HCT116 (cell line): ENCODE results near the gene NIPAL4. TPM values are rescaled to one million over a fixed set of nuclear protein-coding genes. Genes with fewer than 3 reads are reported as not detected.

Experiments used
- ATAC-seq: fragments of 200-7000 bp; cut with Tn5 transposase; 2 replicates; pipeline ENCODE4 v1.9.1; 2020; ENCODE audit warnings: mild to moderate bottlenecking, moderate library complexity
- BruUV-seq: library from RNA; stranded (reverse); fragments of 400-500 nt; replicated peaks from 2 replicates; lab custom pipeline; 2021; lab: Mats Ljungman, UMichigan
- CTCF ChIA-PET: fragments of 300-600 bp; sonication (Branson Sonifier 250); formaldehyde crosslinking; loops from one replicate; lab custom pipeline; 2021; ENCODE audit warnings: antibody characterized with exemption; lab: Charles Lee
- POLR2A ChIA-PET: fragments of 300-600, 350-600 bp; sonication (Branson Sonifier 250); formaldehyde crosslinking; loops from one replicate; lab custom pipeline; 2021; ENCODE audit warnings: antibody characterized with exemption; lab: Charles Lee
- RAD21 ChIA-PET, 2 experiments: fragments of 300-600 bp; sonication (Branson Sonifier 250); formaldehyde crosslinking; loops; one replicate each; lab custom pipeline; 2023; ENCODE audit warnings: low total read pairs in 2 of 2; ENCODE audit not compliant: uncharacterized antibody in 2 of 2, unreplicated experiment in 2 of 2, low non-redundant PET in 1 of 2; lab: Charles Lee
- DNase-seq: peaks from one replicate; pipeline ENCODE4 v3.0.0-alpha.2; 2010; ENCODE audit warnings: low read depth, low spot score
- H2AFZ ChIP-seq: fragments of 200-600 bp; shearing (Covaris generic), sonication (generic); 2 replicates; pipeline ENCODE4 v1.6.1; 2017; ENCODE audit warnings: low read depth, mixed run types, mixed read lengths, antibody characterized with exemption, low read length; ENCODE audit not compliant: poor library complexity, severe bottlenecking
- H3K27ac ChIP-seq: 2 replicates; pipeline ENCODE4 v1.5.1; 2012; ENCODE audit warnings: low read depth, low read length
- H3K27me3 ChIP-seq: fragments of 200-600 bp; sonication (generic); 2 replicates; pipeline ENCODE4 v1.6.1; 2016; ENCODE audit warnings: mixed run types, low read length, mixed read lengths; ENCODE audit not compliant: insufficient read depth
- H3K36me3 ChIP-seq, 2 experiments: fragments of 200-500 bp in 1 of 2; fragments of 200-600 bp in 1 of 2; sonication (Bioruptor generic) in 1 of 2; sonication (generic) in 1 of 2; 2 replicates each; pipeline versions ENCODE4 v1.5.1 to v1.6.1; 2014 to 2016; ENCODE audit warnings: low read length in 2 of 2, inconsistent platforms in 1 of 2, mixed read lengths in 1 of 2, mixed run types in 1 of 2; ENCODE audit not compliant: insufficient read depth in 2 of 2, control insufficient read depth in 1 of 2
- H3K4me1 ChIP-seq, 2 experiments: fragments of 200-600 bp in 1 of 2; sonication (generic) in 1 of 2; 2 replicates each; pipeline versions ENCODE4 v1.5.1 to v1.6.1; 2012 to 2017; ENCODE audit warnings: low read length in 2 of 2, inconsistent platforms in 1 of 2, mild to moderate bottlenecking in 1 of 2, mixed read lengths in 1 of 2, mixed run types in 1 of 2, moderate library complexity in 1 of 2; ENCODE audit not compliant: insufficient read depth in 2 of 2, control insufficient read depth in 1 of 2
- H3K4me2 ChIP-seq: fragments of 200-600 bp; sonication (generic); 2 replicates; pipeline ENCODE4 v1.6.1; 2017; ENCODE audit warnings: mixed run types, low read length, mixed read lengths
- H3K4me3 ChIP-seq, 2 experiments: fragments of 200-600 bp in 1 of 2; sonication (generic) in 1 of 2; replicated peaks in 1 of 2; 2 replicates each; pipeline ENCODE4 v1.5.1; 2011 to 2016; ENCODE audit warnings: low read length in 2 of 2, control low read depth in 1 of 2, low read depth in 1 of 2, mild to moderate bottlenecking in 1 of 2, mixed read lengths in 1 of 2, mixed run types in 1 of 2
- H3K79me2 ChIP-seq: fragments of 200-600 bp; sonication (generic); 2 replicates; pipeline ENCODE4 v1.6.1; 2017; ENCODE audit warnings: mild to moderate bottlenecking, mixed run types, low read length, moderate library complexity, mixed read lengths; ENCODE audit not compliant: insufficient read depth
- H3K9ac ChIP-seq: fragments of 200-600 bp; sonication (generic); 2 replicates; pipeline ENCODE4 v1.6.1; 2016; ENCODE audit warnings: low read length, mixed read lengths
- H3K9me2 ChIP-seq: fragments of 200-600 bp; sonication (generic), shearing (Covaris generic); 2 replicates; pipeline ENCODE4 v1.6.1; 2017; ENCODE audit warnings: mixed run types, mild to moderate bottlenecking, moderate library complexity; ENCODE audit not compliant: insufficient read depth
- H3K9me3 ChIP-seq, 2 experiments: fragments of 200-500 bp in 1 of 2; fragments of 200-600 bp in 1 of 2; sonication (Bioruptor generic) in 1 of 2; sonication (generic) in 1 of 2; 2 replicates each; pipeline ENCODE4 v1.6.1; 2014 to 2017; ENCODE audit warnings: low read length in 2 of 2, mixed read lengths in 2 of 2, inconsistent platforms in 1 of 2, low read depth in 1 of 2, mild to moderate bottlenecking in 1 of 2, mixed run types in 1 of 2, moderate library complexity in 1 of 2; ENCODE audit not compliant: control insufficient read depth in 1 of 2, insufficient read depth in 1 of 2
- H4K20me1 ChIP-seq: fragments of 200-600 bp; sonication (generic), shearing (Covaris generic); 2 replicates; pipeline ENCODE4 v1.6.1; 2017; ENCODE audit warnings: mixed run types, mild to moderate bottlenecking, moderate library complexity; ENCODE audit not compliant: insufficient read depth
- ATF3 ChIP-seq: IDR thresholded peaks from 2 replicates; pipeline ENCODE4 v1.6.1; 2012
- CBX3 ChIP-seq: IDR thresholded peaks from 2 replicates; pipeline ENCODE4 v1.6.1; 2012; ENCODE audit warnings: low read depth
- CTCF ChIP-seq, 3 experiments: fragments of 200-600 bp in 1 of 3; sonication (generic) in 1 of 3; IDR thresholded peaks in 2 of 3; conservative IDR thresholded peaks in 1 of 3; 2 replicates each; pipeline ENCODE4 v1.5.1; 2012 to 2017; ENCODE audit warnings: low read depth in 2 of 3, low read length in 2 of 3, antibody characterized with exemption in 1 of 3, borderline replicate concordance in 1 of 3, control low read depth in 1 of 3, mild to moderate bottlenecking in 1 of 3, mixed read lengths in 1 of 3, mixed run types in 1 of 3, moderate library complexity in 1 of 3; ENCODE audit not compliant: insufficient read depth in 1 of 3
- EGR1 ChIP-seq: IDR thresholded peaks from 2 replicates; pipeline ENCODE4 v1.6.1; 2012; ENCODE audit warnings: low read depth
- ELF1 ChIP-seq: IDR thresholded peaks from 2 replicates; pipeline ENCODE4 v1.6.1; 2012; ENCODE audit warnings: low read depth, borderline replicate concordance
- EZH2 ChIP-seq: fragments of 200-600 bp; sonication (generic); IDR thresholded peaks from 2 replicates; pipeline ENCODE4 v1.6.1; 2017; ENCODE audit warnings: antibody characterized with exemption, mixed run types
- EZH2phosphoT487 ChIP-seq: fragments of 200-600 bp; IDR thresholded peaks from 2 replicates; pipeline ENCODE4 v1.6.1; 2018; ENCODE audit warnings: antibody characterized with exemption, borderline replicate concordance
- FOSL1 ChIP-seq: IDR thresholded peaks from 2 replicates; pipeline ENCODE4 v1.6.1; 2012; ENCODE audit warnings: low read depth
- JUND ChIP-seq: IDR thresholded peaks from 2 replicates; pipeline ENCODE4 v1.6.1; 2012
- MAX ChIP-seq: IDR thresholded peaks from 2 replicates; pipeline ENCODE4 v1.6.1; 2012
- POLR2A ChIP-seq: IDR thresholded peaks from 2 replicates; pipeline ENCODE4 v1.7.0; 2011; ENCODE audit warnings: borderline replicate concordance; ENCODE audit not compliant: insufficient read depth, insufficient read length; ENCODE audit errors: extremely low read depth
- POLR2AphosphoS5 ChIP-seq: IDR thresholded peaks from 2 replicates; pipeline ENCODE4 v1.6.1; 2011; ENCODE audit warnings: mild to moderate bottlenecking, low read depth, low read length, moderate library complexity
- RAD21 ChIP-seq: IDR thresholded peaks from 2 replicates; pipeline ENCODE4 v1.6.1; 2012; ENCODE audit warnings: low read depth, mild to moderate bottlenecking
- REST ChIP-seq: IDR thresholded peaks from 2 replicates; pipeline ENCODE4 v1.6.1; 2012; ENCODE audit warnings: low read depth
- SP1 ChIP-seq: IDR thresholded peaks from 2 replicates; pipeline ENCODE4 v1.6.1; 2012; ENCODE audit warnings: low read depth
- YY1 ChIP-seq: IDR thresholded peaks from 2 replicates; pipeline ENCODE4 v1.6.1; 2011; ENCODE audit warnings: low read length, low read depth, moderate library complexity, mild to moderate bottlenecking; ENCODE audit not compliant: insufficient replicate concordance; ENCODE audit errors: extremely low read depth
- ZFX ChIP-seq: fragments of 450-650 bp; IDR thresholded peaks from 2 replicates; pipeline ENCODE4 v1.6.1; 2017
- ZNF274 ChIP-seq: fragments of 200-500 bp; sonication (Bioruptor generic); IDR thresholded peaks from 2 replicates; pipeline ENCODE4 v1.6.1; 2014; ENCODE audit warnings: mild to moderate bottlenecking, low read depth, low read length, inconsistent platforms
- intact Hi-C: fragments of 100-400 bp; cut with micrococcal nuclease; formaldehyde crosslinking; loops from 2 replicates; pipeline ENCODE4 v1.10.0; 2022
- total RNA-seq: library from RNA; stranded (reverse); gene quantifications from one replicate; pipeline ENCODE4 v1.2.1, GENCODE V29; 2021; ENCODE audit not compliant: unreplicated experiment

The NIPAL4 gene
- total RNA-seq, 1 experiment from 2014 or later: 0.12 TPM

- no peaks in the 10 kb centered on the region for H3K9me2 ChIP-seq
- H3K4me1 ChIP-seq: peaks cover 12 to 46% of the 10 kb centered on the region in 2 experiments
- ATAC-seq (no peak), DNase-seq (no peak)
- intact Hi-C loops: no loop called here
- H3K4me2 ChIP-seq: no peak overlapping the region
- ChIA-PET CTCF (no interaction called here), POLR2A (no interaction called here), RAD21 (no interaction called here)
- no peak overlapping the region for H3K4me3 ChIP-seq
- H3K9me3 ChIP-seq: no peaks in the 10 kb centered on the region
- H3K27ac ChIP-seq: no peak overlapping the region
- H3K9ac ChIP-seq: no peak overlapping the region
- no peak overlapping the region for H2AFZ ChIP-seq
- no peaks in the 10 kb centered on the region for H4K20me1 ChIP-seq
- peaks cover 7 to 15% of the 10 kb centered on the region in 2 experiments; a peak in 2 of 4 replicates for H3K36me3 ChIP-seq
- H3K79me2 ChIP-seq: no peaks in the 10 kb centered on the region; the same call in 1 of the 2 replicates
- H3K27me3 ChIP-seq: no peaks in the 10 kb centered on the region
- no TSS peak for BruUV-seq
- TF ChIP-seq YY1 (no peak), JUND (no peak), EGR1 (no peak), SP1 (no peak), ATF3 (no peak), FOSL1 (no peak), CBX3 (no peak), CTCF (IDR thresholded peaks at IDR 0.05 in 2 of 3, conservative IDR thresholded peaks at IDR 0.05 in 1 of 3; ENCODE audit: borderline replicate concordance in 1 of 3, insufficient read depth in 1 of 3, low read depth in 2 of 3, low read length in 2 of 3) (no peak), ZFX (no peak), RAD21 (no peak), REST (no peak), POLR2A (no peak), EZH2 (no peak), EZH2phosphoT487 (no peak), ELF1 (no peak), ZNF274 (no peak), POLR2AphosphoS5 (no peak), MAX (no peak)
Observed at GRCh38 chr5:157509587-157509986, 49.6 kb downstream of the NIPAL4 start.
